NB4 (cell line): ENCODE data around the gene MAGI1.

Experiments
- DNase-seq: peaks from one replicate; pipeline ENCODE4 v3.0.0; 2010; ENCODE audit warnings: low read depth
- H3K4me3 ChIP-seq: one replicate; pipeline ENCODE4 v1.5.1; 2011; ENCODE audit warnings: mild to moderate bottlenecking, low read depth, low read length, moderate library complexity
- CTCF ChIP-seq: IDR thresholded peaks from one replicate; pipeline ENCODE4 v1.5.1; 2012; ENCODE audit warnings: low read depth, low read length
- MAX ChIP-seq: IDR thresholded peaks from 2 replicates; pipeline ENCODE4 v1.6.1; 2011; ENCODE audit warnings: low read depth, low read length
- MYC ChIP-seq: IDR thresholded peaks from 2 replicates; pipeline ENCODE4 v1.6.1; 2011; ENCODE audit warnings: low read depth, low read length
- POLR2A ChIP-seq: IDR thresholded peaks from 2 replicates; pipeline ENCODE4 v1.6.1; 2011; ENCODE audit warnings: mild to moderate bottlenecking; ENCODE audit not compliant: insufficient read length; ENCODE audit errors: extremely low read depth

MAGI1 gene

GRCh38 chr3:65563861-65564260 lies 474.9 kb downstream of the MAGI1 start:
- TF ChIP-seq CTCF (no peak), MYC (no peak), MAX (no peak)
- DNase-seq, result no peak
- no peak overlapping the region for H3K4me3 ChIP-seq

DNA sequence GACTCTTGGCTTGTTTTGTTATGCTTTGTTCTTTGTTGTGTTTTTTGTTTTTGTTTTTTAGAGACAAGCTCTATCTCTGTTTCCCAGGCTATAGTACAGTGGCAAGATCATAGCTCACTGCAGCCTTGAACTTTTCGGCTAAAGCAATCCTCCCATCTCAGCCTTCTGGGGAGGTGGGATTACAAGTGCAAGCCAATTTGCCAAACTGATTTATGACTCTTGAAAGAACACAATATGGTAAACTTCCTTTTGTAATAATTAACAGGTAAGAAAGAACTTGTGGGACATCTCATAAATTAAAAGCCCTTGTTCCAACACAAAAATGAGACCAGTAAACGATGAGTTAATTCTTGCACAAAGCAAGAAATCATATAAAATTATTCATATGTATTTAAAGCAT lies 476.3 kb downstream of the MAGI1 start:
- H3K4me3 ChIP-seq, result no peak overlapping the region
- no peak for DNase-seq
- TF ChIP-seq CTCF (no peak), POLR2A (no peak), MYC (no peak), MAX (no peak)

DNA sequence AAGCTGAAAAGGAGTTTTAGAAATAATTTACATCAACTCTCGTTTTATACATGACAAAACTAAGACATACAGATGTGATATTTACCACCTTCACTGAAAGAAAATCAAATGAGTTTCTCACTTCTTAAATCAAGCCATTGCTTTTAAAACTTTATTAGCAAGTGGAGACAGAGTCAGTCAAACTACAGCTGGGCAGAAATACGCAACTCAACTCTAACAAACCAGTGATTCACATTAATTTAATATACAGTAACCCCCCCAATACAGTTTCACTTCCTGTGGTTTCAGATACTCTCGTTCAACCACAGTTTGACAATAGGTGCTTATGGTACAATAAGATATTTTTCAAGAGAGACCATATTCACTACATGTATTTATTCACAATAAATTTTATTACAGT lies 477.1 kb downstream of the MAGI1 start:
- DNase-seq, result peak; percentile 2
- no peak overlapping the region for H3K4me3 ChIP-seq
- TF ChIP-seq MYC (no peak), CTCF (no peak)

- no peak for TF ChIP-seq CTCF
- no peak for TF ChIP-seq MAX
- no peak for TF ChIP-seq POLR2A
- no peak for TF ChIP-seq MYC
- DNase-seq, result no peak
- no peak overlapping the region for H3K4me3 ChIP-seq
Observed at GRCh38 chr3:65560901-65561300, 477.8 kb downstream of the MAGI1 start.

DNA sequence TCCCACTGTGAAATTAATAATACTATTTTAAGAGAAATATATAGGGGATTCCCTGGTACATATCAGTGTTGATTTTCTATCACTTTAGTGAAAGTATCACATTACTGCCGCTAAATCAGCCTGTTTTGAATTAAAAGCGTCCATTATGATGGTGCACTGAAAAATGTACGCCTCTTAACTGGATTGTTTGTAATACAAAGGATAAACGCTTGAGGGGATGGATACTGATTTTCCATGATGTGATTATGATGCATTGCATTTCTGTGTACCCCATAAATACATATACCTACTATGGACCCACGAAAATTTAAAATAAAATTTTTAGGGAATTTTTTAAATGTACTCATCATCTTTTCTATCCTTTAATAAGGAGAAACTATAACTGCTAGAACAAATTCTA lies 478.6 kb downstream of the MAGI1 start:
- DNase-seq, result no peak
- no peak for TF ChIP-seq MAX
- no peak overlapping the region for H3K4me3 ChIP-seq

- DNase-seq, result no peak
- TF ChIP-seq POLR2A, result no peak
- no peak for TF ChIP-seq MAX
- TF ChIP-seq MYC, result no peak
- no peak for TF ChIP-seq CTCF
- no peak overlapping the region for H3K4me3 ChIP-seq
Observed at GRCh38 chr3:65559643-65560042, 479.1 kb downstream of the MAGI1 start.
